Mesendoderm (in vitro differentiated cells): ENCODE data around the gene NRN1. TPM values are rescaled to one million over a fixed set of nuclear protein-coding genes. Genes with fewer than 3 reads are reported as not detected.

Experiments
- DNase-seq: peaks from one replicate; pipeline ENCODE4 v3.0.0; 2013
- H2AK5ac ChIP-seq: 2 replicates; pipeline ENCODE4 v1.6.1; 2013; ENCODE audit warnings: low read length, inconsistent platforms
- H2BK120ac ChIP-seq: 2 replicates; pipeline ENCODE4 v1.6.1; 2013; ENCODE audit warnings: low read depth, mild to moderate bottlenecking, low read length, moderate library complexity, mixed read lengths
- H2BK15ac ChIP-seq: replicated peaks from 2 replicates; pipeline ENCODE4 v1.6.1; 2013; ENCODE audit warnings: low read depth, mild to moderate bottlenecking, moderate library complexity
- H2BK5ac ChIP-seq: 2 replicates; pipeline ENCODE4 v1.6.1; 2013; ENCODE audit warnings: low read length, inconsistent platforms
- H3K18ac ChIP-seq: 2 replicates; pipeline ENCODE4 v1.6.1; 2013; ENCODE audit warnings: mild to moderate bottlenecking, low read length, mixed read lengths
- H3K23ac ChIP-seq: one replicate; pipeline ENCODE4 v1.6.1; 2013; ENCODE audit warnings: low read length
- H3K27ac ChIP-seq: 2 replicates; pipeline ENCODE4 v1.5.1; 2013; ENCODE audit warnings: low read depth, mild to moderate bottlenecking, inconsistent platforms, low read length, moderate library complexity
- H3K27me3 ChIP-seq: 2 replicates; pipeline ENCODE4 v1.6.1; 2013; ENCODE audit warnings: low read length, control low read depth, mild to moderate bottlenecking, inconsistent platforms; ENCODE audit not compliant: insufficient read depth, poor library complexity
- H3K36me3 ChIP-seq: 2 replicates; pipeline ENCODE4 v1.6.1; 2013; ENCODE audit warnings: low read length, inconsistent platforms; ENCODE audit not compliant: control insufficient read depth, insufficient read depth
- H3K4ac ChIP-seq: one replicate; pipeline ENCODE4 v1.6.1; 2013; ENCODE audit warnings: low read depth, mild to moderate bottlenecking, low read length, moderate library complexity
- H3K4me1 ChIP-seq: 2 replicates; pipeline ENCODE4 v1.6.1; 2013; ENCODE audit warnings: low read depth, low read length, inconsistent platforms; ENCODE audit not compliant: control insufficient read depth
- H3K4me2 ChIP-seq: 2 replicates; pipeline ENCODE4 v1.6.1; 2013; ENCODE audit warnings: low read length
- H3K4me3 ChIP-seq: 2 replicates; pipeline ENCODE4 v1.5.1; 2013; ENCODE audit warnings: mild to moderate bottlenecking, low read length
- H3K56ac ChIP-seq: one replicate; pipeline ENCODE4 v1.6.1; 2013; ENCODE audit warnings: low read length
- H3K79me1 ChIP-seq: 2 replicates; pipeline ENCODE4 v1.6.1; 2013; ENCODE audit warnings: low read length, inconsistent platforms
- H3K79me2 ChIP-seq: 2 replicates; pipeline ENCODE4 v1.6.1; 2013; ENCODE audit warnings: mild to moderate bottlenecking, low read length; ENCODE audit not compliant: control insufficient read depth, insufficient read depth
- H3K9ac ChIP-seq: 2 replicates; pipeline ENCODE4 v1.6.1; 2013; ENCODE audit warnings: low read length, inconsistent platforms
- H4K5ac ChIP-seq: one replicate; pipeline ENCODE4 v1.6.1; 2013; ENCODE audit warnings: low read length
- H4K8ac ChIP-seq: one replicate; pipeline ENCODE4 v1.6.1; 2013; ENCODE audit warnings: low read depth, mild to moderate bottlenecking, control low read depth, low read length, moderate library complexity
- WGBS: extraction: QIAGEN DNeasy Blood & Tissue Kit; methylation state at CpG from one replicate; pipeline ENCODE4 v1.1.7; 2013; ENCODE audit warnings: low lambda C conversion rate, missing lambda C conversion rate; ENCODE audit not compliant: insufficient coverage; ENCODE audit errors: extremely low coverage; 5-methylcytosine and 5-hydroxymethylcytosine counted together
- polyA plus RNA-seq, 2 experiments: library from polyadenylated mRNA; stranded (reverse); fragments of 200-250 nt; gene quantifications; one replicate each; pipeline ENCODE4 v1.2.3, GENCODE V29; 2013

NRN1 gene
- 0.25 TPM for polyA plus RNA-seq (2013, experiment 1 of 2)
- 0.25 TPM for polyA plus RNA-seq (2013, experiment 2 of 2)

- H3K4me3 ChIP-seq, result no peak within 1 kb of the TSS
- no peak within 1 kb of the TSS for H3K9ac ChIP-seq
- peak within 1 kb of the TSS; percentile 54 for H3K4me2 ChIP-seq
- no peak within 1 kb of the TSS for H2BK5ac ChIP-seq
- no peak within 1 kb of the TSS for H3K18ac ChIP-seq
- no CpG with 5 or more reads among the region's 51 CpGs for WGBS
- no peaks in the 10 kb centered on the region for H3K79me1 ChIP-seq
- H3K56ac ChIP-seq, result peak within 1 kb of the TSS; percentile 25
- no peak within 1 kb of the TSS for H3K27ac ChIP-seq
- no peak within 1 kb of the TSS for H4K8ac ChIP-seq
- H4K5ac ChIP-seq, result no peak within 1 kb of the TSS
- no peaks in the 10 kb centered on the region for H3K79me2 ChIP-seq
- H2BK120ac ChIP-seq, result no peak within 1 kb of the TSS
- peaks cover 4% of the 10 kb centered on the region for H3K4me1 ChIP-seq
- peak; percentile 35 for DNase-seq
- peaks cover 44% of the 10 kb centered on the region for H3K27me3 ChIP-seq
- H2BK15ac ChIP-seq, result no peak within 1 kb of the TSS
- H3K23ac ChIP-seq, result no peak within 1 kb of the TSS
- H3K36me3 ChIP-seq, result no peaks in the 10 kb centered on the region
- no peak within 1 kb of the TSS for H2AK5ac ChIP-seq
- H3K4ac ChIP-seq, result no peak within 1 kb of the TSS
Observed at GRCh38 chr6:6006428-6007365, at the start of gene NRN1. Gene NRN1 (minus strand): TSS chr6:6006925. CDS start chr6:6006749, 176 bp downstream.

GRCh38 chr6:6052216-6052615, 45.5 kb upstream of the NRN1 start:
- no peak for DNase-seq
- no peaks in the 10 kb centered on the region for H3K79me1 ChIP-seq
- no CpG with 5 or more reads among the region's 3 CpGs for WGBS
- H2BK5ac ChIP-seq, result no peak overlapping the region
- no peak overlapping the region for H2BK15ac ChIP-seq
- H3K4me1 ChIP-seq, result no peaks in the 10 kb centered on the region
- no peak overlapping the region for H2AK5ac ChIP-seq
- no peak overlapping the region for H3K4ac ChIP-seq
- no peak overlapping the region for H4K5ac ChIP-seq
- H3K36me3 ChIP-seq, result no peaks in the 10 kb centered on the region
- no peak overlapping the region for H3K23ac ChIP-seq
- no peak overlapping the region for H3K56ac ChIP-seq
- no peak overlapping the region for H3K27ac ChIP-seq
- H3K4me3 ChIP-seq, result no peak overlapping the region
- H3K9ac ChIP-seq, result no peak overlapping the region
- no peak overlapping the region for H4K8ac ChIP-seq
- no peaks in the 10 kb centered on the region for H3K27me3 ChIP-seq
- no peak overlapping the region for H3K4me2 ChIP-seq
- H3K18ac ChIP-seq, result no peak overlapping the region
- no peaks in the 10 kb centered on the region for H3K79me2 ChIP-seq
- no peak overlapping the region for H2BK120ac ChIP-seq

- no peak overlapping the region for H3K4ac ChIP-seq
- no CpG with 5 or more reads among the region's 2 CpGs for WGBS
- H2AK5ac ChIP-seq, result no peak overlapping the region
- no peak overlapping the region for H3K56ac ChIP-seq
- DNase-seq, result no peak
- no peaks in the 10 kb centered on the region for H3K79me1 ChIP-seq
- H3K4me3 ChIP-seq, result no peak overlapping the region
- H3K9ac ChIP-seq, result no peak overlapping the region
- H4K8ac ChIP-seq, result no peak overlapping the region
- H3K4me2 ChIP-seq, result no peak overlapping the region
- no peak overlapping the region for H3K27ac ChIP-seq
- no peaks in the 10 kb centered on the region for H3K79me2 ChIP-seq
- no peak overlapping the region for H3K18ac ChIP-seq
- no peak overlapping the region for H2BK15ac ChIP-seq
- H3K23ac ChIP-seq, result no peak overlapping the region
- no peaks in the 10 kb centered on the region for H3K27me3 ChIP-seq
- H2BK120ac ChIP-seq, result no peak overlapping the region
- H3K36me3 ChIP-seq, result no peaks in the 10 kb centered on the region
- no peak overlapping the region for H4K5ac ChIP-seq
- H2BK5ac ChIP-seq, result no peak overlapping the region
- no peaks in the 10 kb centered on the region for H3K4me1 ChIP-seq
Observed at GRCh38 chr6:6046716-6047115, 40.0 kb upstream of the NRN1 start.

GRCh38 chr6:6039946-6040509, 33.3 kb upstream of the NRN1 start:
- Histone ChIP-seq H3K79me1 (no peaks in the 10 kb centered on the region), H2AK5ac (no peak overlapping the region), H3K27ac (no peak overlapping the region), H2BK120ac (no peak overlapping the region), H3K18ac (no peak overlapping the region), H3K4me3 (no peak overlapping the region), H3K23ac (no peak overlapping the region), H3K27me3 (no peaks in the 10 kb centered on the region), H3K4me2 (no peak overlapping the region), H3K4ac (no peak overlapping the region), H3K9ac (no peak overlapping the region), H2BK5ac (no peak overlapping the region), H3K79me2 (no peaks in the 10 kb centered on the region), H3K4me1 (no peaks in the 10 kb centered on the region), H3K36me3 (no peaks in the 10 kb centered on the region), H4K5ac (no peak overlapping the region), H3K56ac (no peak overlapping the region), H2BK15ac (no peak overlapping the region), H4K8ac (no peak overlapping the region)
- WGBS, result no CpG with 5 or more reads among the region's 3 CpGs
- no peak for DNase-seq

GRCh38 chr6:6037179-6037578, 30.5 kb upstream of the NRN1 start:
- Histone ChIP-seq H2BK15ac (no peak overlapping the region), H2AK5ac (no peak overlapping the region), H4K8ac (no peak overlapping the region), H3K9ac (no peak overlapping the region), H3K56ac (no peak overlapping the region), H2BK120ac (no peak overlapping the region), H3K36me3 (no peaks in the 10 kb centered on the region), H3K4ac (no peak overlapping the region), H3K18ac (no peak overlapping the region), H3K4me1 (no peaks in the 10 kb centered on the region), H3K4me2 (no peak overlapping the region), H4K5ac (no peak overlapping the region), H2BK5ac (no peak overlapping the region), H3K79me2 (no peaks in the 10 kb centered on the region), H3K27me3 (no peaks in the 10 kb centered on the region), H3K4me3 (no peak overlapping the region), H3K27ac (no peak overlapping the region), H3K23ac (no peak overlapping the region), H3K79me1 (no peaks in the 10 kb centered on the region)
- no peak for DNase-seq
- WGBS, result no CpG with 5 or more reads among the region's 4 CpGs
